Stimulated activated CD8-positive, alpha-beta memory T cell treated with anti-CD3 and anti-CD28 coated beads, Interleukin-15, amount 100 ng/mL, for 4 hours (primary cell): Measurements from ENCODE around the gene FUCA2.
"Not testable (repeated sequence)": the region's sequence is repeated elsewhere in the genome, so short reads cannot be mapped to it uniquely, and the experiment has no call there.

Experiments
- DNase-seq, 2 donors: peaks; one replicate each; pipeline ENCODE4 v3.0.0-alpha.2; 2020; ENCODE audit warnings: low read depth in 2 of 2

The FUCA2 gene

DNA sequence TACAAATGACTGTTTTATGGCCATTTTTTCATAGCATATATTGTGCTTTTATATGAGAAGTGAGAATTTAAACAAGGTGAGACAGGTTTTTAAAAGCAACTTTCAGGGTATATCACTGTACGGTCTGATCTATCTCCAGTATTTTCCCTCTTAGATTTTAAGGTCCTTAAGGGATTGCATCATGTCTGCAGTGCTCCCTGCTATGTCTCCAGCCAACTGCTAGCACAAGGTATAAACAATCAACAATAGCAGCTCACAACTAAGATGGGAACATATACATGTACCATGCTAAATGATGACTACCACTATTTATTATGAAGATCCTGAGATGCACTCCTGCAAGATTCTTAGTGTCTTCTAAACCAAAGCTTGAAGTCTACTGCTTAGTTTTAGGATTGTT is 7.2 kb downstream of the FUCA2 start:
- no peak for DNase-seq

DNA sequence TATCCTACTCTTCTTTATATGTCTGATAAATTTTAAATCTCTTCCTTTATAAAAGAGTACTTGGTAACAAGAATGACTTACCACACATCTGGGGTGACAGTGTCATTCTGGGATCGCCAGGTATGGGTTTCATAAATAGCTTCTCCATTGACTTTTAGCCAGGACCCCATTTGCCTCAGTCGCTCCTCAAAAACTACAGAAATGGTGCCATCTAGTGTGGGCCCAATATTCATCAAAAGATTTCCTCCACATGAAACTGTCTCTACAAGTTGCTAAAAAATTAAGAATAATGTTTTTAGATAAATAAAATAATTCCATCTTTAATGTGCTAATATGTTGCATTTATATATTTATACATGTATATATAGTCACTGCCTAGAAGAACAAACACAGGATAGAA is 9.7 kb downstream of the FUCA2 start:
- DNase-seq = no peak

DNA sequence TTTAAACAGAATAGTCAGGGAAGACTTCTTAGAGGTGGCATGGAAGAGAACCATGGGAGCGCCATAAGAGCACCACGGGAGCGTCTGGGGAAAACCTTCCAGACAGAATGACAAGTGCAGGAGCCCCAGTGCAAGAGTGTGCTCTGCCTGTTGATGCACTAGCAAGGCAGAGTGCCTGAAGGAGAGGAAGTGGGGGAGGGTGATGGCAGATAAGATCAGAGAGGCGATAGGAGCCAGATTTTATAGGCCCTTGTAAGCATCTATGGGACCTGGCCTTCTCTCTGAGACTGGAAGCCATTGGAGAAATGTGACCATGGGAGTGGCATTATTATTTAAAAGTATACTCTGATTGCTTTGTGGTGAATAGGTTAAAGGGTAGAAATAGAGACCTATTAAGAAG is 13.1 kb downstream of the FUCA2 start:
- DNase-seq = no peak

DNA sequence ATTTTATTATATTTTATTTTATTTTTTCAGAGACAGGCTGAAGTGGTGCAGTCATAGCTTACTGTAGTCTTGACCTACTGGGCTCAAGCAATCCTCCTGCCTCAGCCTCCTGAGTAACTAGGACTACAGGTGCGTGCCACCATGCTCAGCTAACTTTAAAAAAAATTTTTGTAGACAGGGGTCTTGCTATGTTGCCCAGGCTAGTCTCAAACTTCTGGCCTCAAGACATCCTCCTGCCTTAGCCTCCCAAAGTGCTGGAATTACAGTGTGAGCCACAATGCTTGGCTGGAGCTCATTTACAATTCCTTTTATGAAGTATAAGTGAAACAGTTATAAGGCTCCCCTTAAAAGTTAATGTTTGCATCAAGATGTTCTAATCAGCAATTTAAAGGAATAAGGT is 14.5 kb downstream of the FUCA2 start:
- no peak for DNase-seq

DNA sequence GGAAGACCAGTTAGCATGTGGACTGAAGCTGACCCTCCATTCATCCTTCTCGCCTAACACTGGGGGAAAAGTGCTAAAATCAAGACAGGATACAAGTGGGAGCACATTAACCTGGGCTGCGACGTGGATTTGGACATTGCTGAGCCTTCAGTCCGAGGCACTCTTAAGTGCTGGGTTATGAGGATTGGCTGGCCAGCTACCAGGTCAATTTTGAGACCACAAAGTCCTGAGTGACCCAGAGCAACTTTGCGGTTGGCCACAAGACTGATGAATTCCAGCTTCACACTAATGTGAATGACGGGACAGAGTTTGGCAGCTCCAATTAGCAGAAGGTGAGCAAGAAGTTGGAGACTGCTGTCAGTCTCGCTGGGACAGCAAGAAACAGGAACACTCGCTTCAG is 20.7 kb downstream of the FUCA2 start:
- no peak for DNase-seq

DNA sequence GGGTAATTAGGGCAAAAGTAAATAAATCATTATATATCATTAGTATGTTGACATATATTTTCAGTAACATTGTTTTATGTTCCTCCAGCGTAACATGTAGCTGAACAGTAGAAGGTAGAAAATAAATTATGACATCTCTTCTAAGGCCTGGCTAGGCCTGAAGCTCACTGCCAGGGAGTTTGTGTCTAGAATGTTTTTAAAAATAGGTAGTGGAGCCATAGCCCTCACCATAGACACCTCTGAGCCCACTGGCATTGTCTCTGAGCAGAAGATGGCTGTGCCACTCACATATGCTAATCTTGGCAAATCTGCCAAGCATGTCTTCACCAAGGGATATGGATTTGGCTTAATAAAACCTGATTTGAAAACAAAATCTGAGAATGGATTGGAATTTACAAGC is 21.3 kb downstream of the FUCA2 start:
- DNase-seq = no peak

DNA sequence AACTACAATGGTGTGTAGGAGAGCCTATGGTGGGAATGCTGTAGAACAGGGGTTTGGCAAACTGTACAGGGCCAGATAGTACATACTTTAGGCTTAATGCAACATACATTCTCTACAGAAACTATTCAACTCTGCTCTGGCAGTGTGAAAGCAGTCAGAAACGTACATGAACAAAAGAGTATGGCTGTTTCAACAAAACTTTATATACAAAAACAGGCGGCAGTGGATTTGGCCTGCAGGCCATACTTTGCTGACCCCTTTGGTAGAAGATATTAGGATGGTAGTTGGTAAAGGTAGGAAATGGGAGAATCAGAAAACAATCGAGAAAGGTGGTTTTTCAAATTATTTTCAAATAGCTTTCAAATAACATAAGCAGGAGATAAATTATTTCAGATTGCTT is 24.8 kb downstream of the FUCA2 start:
- no peak for DNase-seq

DNA sequence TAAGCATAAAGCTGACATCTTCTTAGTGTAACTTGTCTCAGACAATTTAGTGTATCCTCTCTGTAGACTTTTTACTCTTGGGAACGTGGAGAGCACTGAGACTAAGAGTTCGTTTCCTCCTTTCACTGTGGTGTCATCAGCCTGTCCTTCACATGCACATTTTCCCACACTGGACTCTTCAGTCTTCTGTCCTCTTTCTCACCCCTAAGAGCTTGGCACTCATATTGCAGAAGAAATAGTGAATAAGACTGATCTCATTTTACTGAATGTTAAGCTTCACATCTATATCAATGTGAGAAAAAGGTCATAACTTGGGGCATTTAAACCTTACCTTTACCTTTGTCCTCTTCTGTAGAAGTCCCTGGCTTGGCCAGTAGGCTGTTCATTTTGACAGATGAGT is 25.6 kb downstream of the FUCA2 start:
- no peak for DNase-seq

DNA sequence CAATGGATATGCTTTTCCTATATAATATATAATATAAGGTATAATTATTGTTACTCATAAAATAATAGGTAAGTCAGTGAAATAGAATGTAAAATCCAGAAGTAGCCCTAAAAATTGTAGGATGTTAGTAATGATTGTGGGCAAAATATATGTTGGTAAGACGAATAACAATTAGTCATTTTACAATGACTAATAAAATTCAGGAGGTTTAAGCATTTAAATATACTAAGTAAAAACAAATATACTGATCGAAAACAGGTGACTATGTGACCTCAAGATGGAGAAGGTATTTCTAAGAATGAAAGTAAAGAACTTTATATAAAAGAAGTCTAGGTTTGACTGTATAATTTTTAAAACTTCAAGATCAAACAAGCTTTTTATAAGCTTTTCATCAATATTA is 28.9 kb downstream of the FUCA2 start:
- no peak for DNase-seq

DNA sequence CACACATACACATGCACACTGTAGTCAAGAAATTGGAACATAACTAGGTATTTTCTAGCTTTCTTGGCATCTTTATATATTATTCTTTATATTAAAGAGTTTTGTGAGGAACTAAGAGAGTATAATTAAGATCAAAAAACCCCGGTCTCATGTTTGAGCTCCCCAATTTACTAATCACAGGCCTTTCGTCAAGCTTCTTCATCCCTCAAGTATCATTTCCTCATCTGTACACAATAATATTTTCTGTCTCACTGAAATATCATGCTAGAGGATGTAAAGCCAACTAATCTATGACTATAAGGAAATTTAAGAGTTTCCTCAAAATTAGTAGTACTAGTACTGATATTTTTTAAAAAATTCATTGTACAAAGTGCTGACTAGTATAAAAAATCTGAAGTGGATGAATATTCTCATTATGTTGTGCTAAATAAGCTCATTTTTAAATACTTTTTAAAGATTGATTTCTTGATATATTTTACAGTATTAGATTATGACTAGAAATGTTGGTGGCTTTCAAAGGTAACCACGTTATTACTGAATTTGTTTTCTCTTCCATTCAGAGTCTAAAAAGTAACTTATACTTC is 32.9 kb downstream of the FUCA2 start:
- DNase-seq = no peak

DNA sequence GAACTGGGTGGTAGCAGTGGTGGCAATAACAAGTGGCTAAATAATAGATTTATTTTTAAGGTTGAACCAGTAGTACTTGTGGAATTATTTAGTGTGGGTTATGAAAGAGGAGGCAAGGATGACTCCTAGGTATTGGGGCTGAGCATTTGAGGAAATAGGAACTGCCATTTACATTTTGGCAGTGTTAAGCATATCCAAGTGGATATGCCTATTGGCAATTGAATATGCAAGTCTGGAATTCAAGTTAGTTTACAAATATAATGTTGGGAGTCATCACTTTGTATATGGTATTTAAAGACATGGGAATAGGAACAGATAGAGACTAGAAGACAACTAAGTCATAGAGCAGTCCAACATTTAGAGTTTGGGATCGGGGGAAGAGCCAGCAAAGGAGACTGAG is 35.0 kb downstream of the FUCA2 start:
- DNase-seq = no peak

DNA sequence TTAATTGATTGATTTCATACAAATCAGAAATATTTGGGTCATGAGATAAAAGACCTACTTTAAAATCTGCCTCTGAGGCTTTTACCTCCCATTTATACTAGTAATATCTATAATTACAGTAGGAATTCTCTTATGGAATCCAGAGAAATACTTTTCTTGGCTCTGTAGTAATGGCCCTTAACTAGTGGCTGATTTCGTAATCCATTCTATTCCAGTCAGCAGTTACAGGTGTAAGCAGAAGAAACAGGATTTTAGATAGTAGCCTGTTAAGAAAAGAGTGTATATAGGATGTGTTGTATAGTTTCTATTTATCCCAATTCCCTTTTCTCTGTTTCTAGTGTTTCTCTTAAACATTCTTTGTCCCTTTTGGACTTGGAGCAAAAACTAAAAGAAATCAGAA is 39.7 kb downstream of the FUCA2 start:
- no peak for DNase-seq

DNA sequence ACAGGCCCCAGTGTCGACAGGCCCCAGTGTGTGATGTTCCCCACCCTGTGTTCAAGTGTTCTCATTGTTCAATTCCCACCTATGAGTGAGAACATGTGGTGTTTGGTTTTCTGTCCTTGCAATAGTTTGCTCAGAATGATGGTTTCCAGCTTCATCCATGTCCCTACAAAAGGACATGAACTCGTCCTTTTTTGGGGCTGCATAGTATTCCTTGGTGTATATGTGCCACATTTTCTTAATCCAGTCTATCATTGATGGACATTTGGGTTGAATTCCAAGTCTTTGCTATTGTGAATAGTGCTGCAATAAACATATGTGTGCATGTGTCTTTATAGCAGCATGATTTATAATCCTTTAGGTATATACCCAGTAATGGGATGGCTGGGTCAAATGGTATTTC is 42.7 kb downstream of the FUCA2 start:
- not testable (repeated sequence) for DNase-seq

DNA sequence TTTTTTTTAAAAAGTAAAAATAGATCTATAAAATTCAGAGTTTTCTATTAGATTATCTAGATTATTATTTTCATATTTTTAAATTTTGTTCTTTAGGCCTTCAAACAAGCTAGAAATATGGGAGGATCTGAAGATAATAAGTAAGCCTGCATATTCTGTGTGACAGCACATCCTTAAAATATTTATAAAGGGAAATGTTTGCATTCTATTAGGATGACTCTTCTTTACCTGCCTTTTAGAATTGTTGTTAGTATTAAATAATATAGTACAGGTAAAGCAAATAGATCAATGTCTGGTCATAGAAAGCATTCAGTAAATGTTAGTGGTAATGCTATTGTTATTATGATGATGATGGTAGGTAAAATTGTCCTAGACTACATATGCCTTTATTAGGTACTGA is 43.5 kb downstream of the FUCA2 start:
- no peak for DNase-seq

DNA sequence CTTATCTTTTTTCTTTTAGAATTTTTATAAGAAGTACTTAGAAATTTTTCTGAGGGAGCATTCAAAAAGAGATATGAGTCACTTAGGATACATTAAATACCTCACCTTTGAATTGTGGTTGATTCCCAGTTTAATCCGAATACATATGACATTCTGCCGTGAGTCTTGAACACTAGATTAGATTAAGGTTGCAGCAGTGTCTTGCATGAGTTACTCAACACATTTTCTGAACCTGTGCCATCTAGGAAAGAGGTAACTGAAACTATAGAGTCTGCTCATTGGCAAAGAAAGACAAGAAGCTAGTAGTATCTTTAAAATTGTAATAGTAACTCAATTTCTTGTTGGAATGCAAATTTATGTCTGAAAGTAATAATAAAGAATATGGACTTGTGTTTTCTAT is 46.0 kb downstream of the FUCA2 start:
- DNase-seq = no peak

DNA sequence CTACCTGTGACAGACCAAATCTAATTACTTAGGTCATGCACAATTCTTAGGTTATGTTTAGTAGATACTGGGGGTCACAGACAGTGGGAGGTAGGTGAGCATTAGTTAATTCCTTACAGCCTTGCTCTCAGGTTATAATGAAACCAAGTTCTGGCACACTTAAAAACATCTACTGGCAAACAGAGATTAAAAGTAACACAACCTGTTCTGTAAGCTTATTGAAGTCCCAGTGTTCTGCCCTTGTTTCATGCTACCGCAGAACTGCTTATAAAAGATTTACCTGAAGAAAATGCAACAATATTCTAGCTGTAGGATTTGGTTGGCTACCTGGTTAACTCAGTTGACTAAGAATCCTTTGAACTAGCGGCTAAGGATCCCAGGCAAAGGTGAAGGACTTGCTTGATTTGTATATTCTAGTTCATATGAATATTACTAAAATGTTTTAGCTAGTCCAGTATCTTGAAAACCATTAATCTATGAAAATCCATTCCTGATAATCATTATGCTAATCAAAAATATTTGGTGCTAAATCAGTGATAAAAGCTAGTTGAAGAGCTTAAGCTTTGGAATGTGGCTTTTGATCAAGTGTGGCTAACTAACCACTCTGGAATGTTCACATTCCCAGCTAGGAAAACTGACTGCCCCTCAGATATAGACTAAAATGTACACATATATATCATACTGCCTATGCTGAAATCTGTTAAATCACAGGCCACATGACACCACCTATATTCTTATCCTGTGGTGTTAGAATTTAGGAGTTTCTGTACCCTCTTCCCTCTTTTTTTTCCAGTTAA is 53.8 kb downstream of the FUCA2 start:
- DNase-seq = no peak

DNA sequence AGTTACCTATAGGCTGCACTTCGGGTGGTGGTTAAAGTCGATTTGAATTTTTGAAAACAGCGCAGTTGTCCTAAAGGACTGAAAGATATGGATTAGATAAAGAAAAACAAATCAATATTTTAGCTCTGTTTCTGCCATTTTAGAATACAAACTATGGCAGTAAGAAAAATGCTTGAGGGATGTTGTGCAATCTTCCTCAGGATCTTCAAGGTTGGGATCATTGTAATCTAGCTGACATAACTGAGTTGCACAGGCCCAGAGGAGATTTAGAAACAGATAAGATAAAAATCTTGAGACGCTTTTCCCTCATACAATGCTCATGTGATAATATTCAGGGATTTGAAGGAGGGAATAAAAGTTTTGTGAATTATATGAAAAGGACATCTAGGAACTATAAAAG is 60.0 kb downstream of the FUCA2 start:
- DNase-seq = no peak

DNA sequence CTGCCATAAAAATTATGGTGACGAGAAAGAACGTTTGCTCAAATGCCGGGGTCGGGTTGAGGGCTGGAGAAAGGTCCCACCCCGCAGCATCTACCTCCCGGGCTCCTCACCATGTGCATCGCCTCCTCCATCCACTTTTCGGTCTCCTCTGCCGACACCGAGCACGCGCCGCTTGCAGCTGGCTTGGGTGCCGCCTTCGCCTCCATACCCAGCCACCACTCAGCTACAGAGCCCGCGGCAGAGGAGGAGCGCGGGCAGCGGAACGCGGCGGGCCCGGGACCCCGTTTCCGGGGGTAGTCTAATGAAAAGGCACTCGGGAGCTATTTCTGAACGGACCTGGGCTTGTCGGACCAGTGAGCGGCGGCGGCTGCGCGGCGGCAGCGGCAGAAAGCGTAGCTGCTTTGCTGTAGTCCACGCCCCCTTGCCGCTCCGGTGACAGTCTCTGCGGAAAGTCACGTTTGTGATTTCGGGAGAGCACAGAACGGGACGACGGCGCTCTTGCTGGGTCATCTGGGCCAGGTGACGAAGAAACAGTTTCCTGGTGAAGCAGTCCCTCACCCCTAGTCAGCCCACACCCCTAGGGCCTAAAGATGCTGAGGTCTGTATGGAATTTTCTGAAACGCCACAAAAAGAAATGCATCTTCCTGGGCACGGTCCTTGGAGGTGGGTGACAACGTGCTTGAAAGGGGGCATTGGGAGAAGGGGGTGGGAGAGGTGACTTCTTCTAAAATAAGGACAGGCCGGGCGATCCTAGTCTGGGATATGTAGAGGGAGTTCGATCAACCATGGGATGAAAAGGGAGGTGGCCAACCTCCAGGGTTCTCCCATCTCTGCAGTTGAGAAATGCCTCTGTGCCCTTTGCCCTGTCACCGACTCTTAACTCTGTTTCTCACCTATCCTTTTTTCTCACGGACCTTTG is 60.8 kb downstream of the FUCA2 start, which contains the start of the genes ADAT2 and PEX3:
ADAT2 (minus strand) TSS at position 243 of the 919 bp plus-strand sequence; CDS start at position 206, 37 bp downstream.
PEX3 (plus strand) TSS at position 353 of the 919 bp plus-strand sequence; CDS start at position 591, 238 bp downstream.
- DNase-seq = peak; percentile 83 to 84

DNA sequence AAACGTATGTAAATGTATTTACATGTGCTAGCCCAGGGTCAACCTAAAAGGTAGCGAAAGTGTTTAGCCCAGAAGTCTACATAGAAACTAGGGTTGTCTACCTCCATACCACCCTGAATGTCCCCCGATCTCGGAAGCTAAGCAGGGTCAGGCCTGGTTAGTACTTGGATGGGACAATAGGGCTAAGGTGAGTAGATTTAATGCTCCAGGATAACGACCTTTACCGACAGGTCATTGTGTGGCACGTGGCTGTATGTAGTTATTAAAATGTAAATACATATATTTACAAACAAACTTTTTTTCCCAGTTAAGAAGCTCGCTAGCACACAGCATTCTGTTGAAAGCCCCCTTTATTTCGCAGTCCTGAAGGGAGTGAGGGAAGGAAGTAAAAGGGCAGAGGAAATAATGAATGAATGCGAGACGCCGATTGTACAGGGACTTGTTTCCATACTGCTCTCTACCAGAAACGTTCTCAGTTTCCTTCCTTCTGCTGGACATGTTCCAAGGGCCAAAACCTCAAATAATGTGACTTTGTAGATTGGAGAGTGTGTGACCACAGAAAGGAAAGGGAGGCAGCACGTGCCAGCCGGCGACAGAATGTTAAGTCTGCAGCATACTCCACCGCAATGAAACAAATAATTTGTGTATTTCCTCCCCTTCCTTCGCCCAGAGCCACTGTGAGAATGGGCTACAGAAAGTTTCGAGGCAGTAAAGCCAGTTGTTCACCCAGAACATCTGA is 61.6 kb downstream of the FUCA2 start:
- peak in 1 of 2 donors; percentile 15 for DNase-seq

DNA sequence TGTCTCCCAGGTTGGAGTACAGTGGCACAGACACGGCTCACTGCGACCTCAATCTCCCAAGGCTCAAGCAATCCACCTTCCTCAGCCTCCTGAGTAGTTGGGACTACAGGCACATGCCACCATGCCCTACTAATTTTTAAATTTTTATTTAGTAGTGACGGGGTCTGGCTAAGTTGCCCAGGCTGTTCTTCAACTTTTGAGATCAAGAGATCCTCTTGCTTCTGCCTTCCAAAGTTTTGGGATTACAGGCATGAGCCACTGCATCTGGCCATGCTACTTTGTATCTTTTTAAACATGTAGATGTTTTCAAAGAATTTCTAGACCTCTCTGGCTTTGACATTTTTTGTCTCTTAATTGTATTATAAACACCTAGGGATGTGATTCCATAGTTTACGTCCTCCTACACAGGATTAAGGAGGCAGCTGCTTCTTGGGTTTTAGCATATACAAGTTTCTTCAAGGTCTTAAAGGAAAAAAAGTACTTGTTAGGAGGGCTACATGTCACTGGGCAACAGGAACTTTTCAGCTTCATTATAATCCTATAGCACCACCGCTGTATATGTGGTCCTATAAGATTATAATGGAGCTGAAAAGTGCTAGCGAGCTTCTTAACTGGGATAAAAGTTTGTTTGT is 62.3 kb downstream of the FUCA2 start:
- DNase-seq = no peak

DNA sequence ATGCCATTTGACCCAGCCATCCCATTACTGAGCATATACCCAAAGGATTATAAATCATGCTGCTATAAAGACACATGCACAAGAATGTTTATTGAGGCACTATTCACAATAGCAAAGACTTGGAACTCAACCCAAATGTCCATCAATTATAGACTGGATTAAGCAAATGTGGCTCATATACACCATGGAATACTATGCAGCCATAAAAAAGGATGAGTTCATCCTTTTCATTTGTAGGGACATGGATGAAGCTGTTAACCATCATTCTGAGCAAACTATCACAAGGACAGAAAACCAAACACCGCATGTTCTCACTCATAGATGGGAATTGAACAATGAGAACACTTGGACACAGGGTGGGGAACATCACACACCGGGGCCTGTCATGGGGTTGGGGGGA is 63.7 kb downstream of the FUCA2 start:
- not testable (repeated sequence) for DNase-seq
